Measurements from ENCODE around the gene SYTL3.

GRCh38 chr6:158730541-158730907, 80.7 kb downstream of the SYTL3 start:
- TF ChIP-seq CTCF (IDR thresholded peaks at IDR 0.05) = no peak
- no peak for TF ChIP-seq POLR2A (IDR thresholded peaks at IDR 0.05)

Data from body of pancreas (tissue), 4 donors.